Body of pancreas (tissue), 4 donors: Measurements from ENCODE around the gene FBXO45.

ENCODE experiments used
- POLR2A ChIP-seq, 3 donors: fragments of 450-650 bp; IDR thresholded peaks; one replicate each; pipeline ENCODE4 v1.6.1; 2016; ENCODE audit warnings: antibody characterized with exemption in 3 of 3, mild to moderate bottlenecking in 2 of 3
- TF ChIP-seq, protein P1 (sequence below), 7 experiments: fragments of 450-650 bp in 4 of 7; fragments of 200-600 bp in 3 of 7; sonication (generic) in 3 of 7; IDR thresholded peaks; one replicate each; pipeline ENCODE4 v1.5.1; 2016 to 2019; ENCODE audit warnings: antibody characterized with exemption in 7 of 7

DNA sequence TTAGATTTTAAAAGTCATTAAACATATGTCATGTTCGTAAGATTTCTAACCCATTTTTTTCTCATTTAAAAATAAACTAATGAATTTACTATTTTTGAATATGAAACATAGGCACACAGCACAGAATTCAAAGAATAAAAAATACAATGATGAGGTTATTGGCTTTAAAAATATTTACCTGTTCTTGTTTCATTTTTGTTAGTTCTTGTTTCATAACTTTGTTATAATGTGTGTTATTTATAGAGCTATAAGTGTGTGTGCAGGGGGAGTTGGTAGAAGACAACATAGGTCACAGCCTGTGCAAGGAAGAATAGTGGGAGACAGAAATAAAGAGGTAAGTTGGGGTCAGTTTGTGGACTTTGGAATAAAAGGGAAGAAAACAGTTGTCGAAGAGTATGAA lies 40.2 kb downstream of the FBXO45 start:
- TF ChIP-seq, protein P1, sequence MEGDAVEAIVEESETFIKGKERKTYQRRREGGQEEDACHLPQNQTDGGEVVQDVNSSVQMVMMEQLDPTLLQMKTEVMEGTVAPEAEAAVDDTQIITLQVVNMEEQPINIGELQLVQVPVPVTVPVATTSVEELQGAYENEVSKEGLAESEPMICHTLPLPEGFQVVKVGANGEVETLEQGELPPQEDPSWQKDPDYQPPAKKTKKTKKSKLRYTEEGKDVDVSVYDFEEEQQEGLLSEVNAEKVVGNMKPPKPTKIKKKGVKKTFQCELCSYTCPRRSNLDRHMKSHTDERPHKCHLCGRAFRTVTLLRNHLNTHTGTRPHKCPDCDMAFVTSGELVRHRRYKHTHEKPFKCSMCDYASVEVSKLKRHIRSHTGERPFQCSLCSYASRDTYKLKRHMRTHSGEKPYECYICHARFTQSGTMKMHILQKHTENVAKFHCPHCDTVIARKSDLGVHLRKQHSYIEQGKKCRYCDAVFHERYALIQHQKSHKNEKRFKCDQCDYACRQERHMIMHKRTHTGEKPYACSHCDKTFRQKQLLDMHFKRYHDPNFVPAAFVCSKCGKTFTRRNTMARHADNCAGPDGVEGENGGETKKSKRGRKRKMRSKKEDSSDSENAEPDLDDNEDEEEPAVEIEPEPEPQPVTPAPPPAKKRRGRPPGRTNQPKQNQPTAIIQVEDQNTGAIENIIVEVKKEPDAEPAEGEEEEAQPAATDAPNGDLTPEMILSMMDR (IDR thresholded peaks at IDR 0.05), result no peak
- TF ChIP-seq POLR2A (IDR thresholded peaks at IDR 0.05), result no peak
